ENCODE data around the gene SCFD1. TPM values are rescaled to one million over a fixed set of nuclear protein-coding genes. Genes with fewer than 3 reads are reported as not detected.

The SCFD1 gene
- total RNA-seq, 6 experiments from 2014 or later, result 26.5 to 44.6 (median 34.8) TPM

- 100% methylated on average over 2 of the region's 2 CpGs for whole genome bisulfite sequencing (ENCODE audit: insufficient coverage, low coverage, low lambda C conversion rate, missing lambda C conversion rate)
- TF ChIP-seq POLR2A (IDR thresholded peaks at IDR 0.05), result no peak
- TF ChIP-seq CTCF (IDR thresholded peaks at IDR 0.05), result no peak
- H3K36me3 ChIP-seq, result peaks cover 0 to 35% (median 15%) of the 10 kb centered on the region in 4 donors
- DNase-seq, result no peak
- no peaks in the 10 kb centered on the region for H3K27me3 ChIP-seq
- no peak overlapping the region for H3K27ac ChIP-seq
- no peaks in the 10 kb centered on the region for H3K4me1 ChIP-seq
- H3K9me3 ChIP-seq, result no peaks in the 10 kb centered on the region
- ATAC-seq, result no peak
- H3K4me3 ChIP-seq, result no peak overlapping the region
- intact Hi-C loops (cut with DNase I), result no loop called here
Observed at GRCh38 chr14:30648471-30648870, 26.4 kb downstream of the SCFD1 start.

GRCh38 chr14:30651937-30652336 is 29.8 kb downstream of the SCFD1 start:
- H3K27ac ChIP-seq, result no peak overlapping the region
- ATAC-seq (peak in 1 of 4 donors; percentile 43), DNase-seq (no peak)
- H3K36me3 ChIP-seq, result peaks cover 0 to 52% (median 14%) of the 10 kb centered on the region in 4 donors
- WGBS (ENCODE audit: insufficient coverage, low coverage, low lambda C conversion rate, missing lambda C conversion rate), result 56% methylated on average over 5 of the region's 6 CpGs
- H3K9me3 ChIP-seq, result no peaks in the 10 kb centered on the region
- no peaks in the 10 kb centered on the region for H3K27me3 ChIP-seq
- TF ChIP-seq CTCF (IDR thresholded peaks at IDR 0.05) (no peak), POLR2A (IDR thresholded peaks at IDR 0.05) (no peak)
- intact Hi-C loops (cut with DNase I), result no loop called here
- H3K4me1 ChIP-seq, result peaks cover 0 to 5% (median 0%) of the 10 kb centered on the region in 4 donors
- H3K4me3 ChIP-seq, result no peak overlapping the region

- peaks cover 0 to 45% (median 15%) of the 10 kb centered on the region in 4 donors for H3K36me3 ChIP-seq
- ATAC-seq (no peak), DNase-seq (no peak)
- H3K9me3 ChIP-seq, result no peaks in the 10 kb centered on the region
- H3K4me3 ChIP-seq, result no peak overlapping the region
- H3K27me3 ChIP-seq, result no peaks in the 10 kb centered on the region
- TF ChIP-seq CTCF (IDR thresholded peaks at IDR 0.05) (no peak), POLR2A (IDR thresholded peaks at IDR 0.05) (no peak)
- peaks cover 0 to 6% (median 2%) of the 10 kb centered on the region in 4 donors for H3K4me1 ChIP-seq
- intact Hi-C loops (cut with DNase I), result no loop called here
- no peak overlapping the region for H3K27ac ChIP-seq
Observed at GRCh38 chr14:30655124-30655523, 33.0 kb downstream of the SCFD1 start.

GRCh38 chr14:30655658-30656057 is 33.5 kb downstream of the SCFD1 start:
- ATAC-seq, result no peak
- H3K4me1 ChIP-seq, result peaks cover 0 to 6% (median 2%) of the 10 kb centered on the region in 4 donors
- WGBS (ENCODE audit: insufficient coverage, low coverage, low lambda C conversion rate, missing lambda C conversion rate), result 91% methylated on average over 3 of the region's 3 CpGs
- H3K36me3 ChIP-seq, result peaks cover 0 to 40% (median 13%) of the 10 kb centered on the region in 4 donors
- H3K4me3 ChIP-seq, result no peak overlapping the region
- no peak overlapping the region for H3K27ac ChIP-seq
- no peaks in the 10 kb centered on the region for H3K27me3 ChIP-seq
- no peak for DNase-seq
- TF ChIP-seq CTCF (IDR thresholded peaks at IDR 0.05) (no peak), POLR2A (IDR thresholded peaks at IDR 0.05) (no peak)
- H3K9me3 ChIP-seq, result no peaks in the 10 kb centered on the region
- intact Hi-C loops (cut with DNase I), result no loop called here

GRCh38 chr14:30656190-30656632 is 34.1 kb downstream of the SCFD1 start:
- no peak overlapping the region for H3K27ac ChIP-seq

More at GRCh38 chr14:30656190-30656632, 34.1 kb downstream of the SCFD1 start:
- intact Hi-C loops (cut with DNase I), result no loop called here
- 34% methylated on average over 8 of the region's 8 CpGs for WGBS (ENCODE audit: insufficient coverage, low coverage, low lambda C conversion rate, missing lambda C conversion rate)
- H3K4me3 ChIP-seq, result no peak overlapping the region
- peaks cover 0 to 35% (median 13%) of the 10 kb centered on the region in 4 donors for H3K36me3 ChIP-seq
- no peaks in the 10 kb centered on the region for H3K27me3 ChIP-seq
- ATAC-seq (peak; percentile 86 to 95 (median 90)), DNase-seq (no peak)
- peaks cover 0 to 6% (median 2%) of the 10 kb centered on the region in 4 donors for H3K4me1 ChIP-seq
- no peaks in the 10 kb centered on the region for H3K9me3 ChIP-seq
- peak; percentile 62 to 76 (median 70) for TF ChIP-seq CTCF (IDR thresholded peaks at IDR 0.05)
- TF ChIP-seq POLR2A (IDR thresholded peaks at IDR 0.05), result no peak

Data from right lobe of liver (tissue), 6 donors.